ENCODE data around the gene ETV1.

The ETV1 gene

DNA sequence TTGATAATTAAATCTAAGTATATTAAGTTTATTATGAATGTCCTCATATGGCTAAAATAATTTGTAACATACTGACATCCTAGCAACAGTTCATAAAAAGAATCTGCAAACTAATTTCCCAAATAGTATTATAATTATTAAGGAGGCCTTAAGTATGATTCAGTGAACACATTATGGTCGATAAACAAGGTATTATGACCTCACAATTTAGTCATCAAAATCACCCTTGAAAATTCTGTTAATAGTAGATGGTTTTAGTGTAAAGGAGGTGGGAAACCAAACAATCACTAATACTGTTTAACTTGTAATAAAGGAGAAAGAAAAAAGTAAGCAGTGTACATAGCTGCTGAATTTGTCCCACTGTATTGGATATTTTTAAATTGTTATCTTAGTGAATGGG is 2.1 kb downstream of the ETV1 start:
- Histone ChIP-seq H3K27ac (ENCODE audit: low read depth, low read length) (no peak overlapping the region), H3K4me1 (ENCODE audit: control insufficient read depth in 1 of 2, insufficient read depth in 2 of 2, low read length in 2 of 2) (peaks cover 7 to 30% of the 10 kb centered on the region in 2 donors)

DNA sequence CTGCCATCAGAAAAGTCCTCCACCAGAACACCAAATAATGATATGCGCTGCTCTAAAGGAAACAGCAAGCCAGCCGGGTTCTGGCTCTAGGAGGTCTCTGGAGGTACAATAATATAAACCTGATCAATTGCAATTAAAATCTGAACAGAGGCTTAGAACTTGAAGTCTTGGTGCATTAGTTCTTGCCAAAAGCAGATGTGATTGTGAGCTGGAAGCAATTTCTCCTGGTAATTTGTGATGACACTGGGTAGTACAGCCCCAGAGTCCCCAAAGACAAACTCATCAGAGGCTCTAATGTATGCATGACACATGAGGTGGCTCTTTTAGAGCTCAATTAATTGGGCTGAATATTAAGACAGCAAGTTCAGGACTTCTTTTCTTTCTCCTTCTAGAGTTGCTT is 3.3 kb downstream of the ETV1 start:
- no peaks in the 10 kb centered on the region for H3K9me3 ChIP-seq (ENCODE audit: control insufficient read depth in 1 of 2, low read length in 2 of 2)
- no peaks in the 10 kb centered on the region for H3K27me3 ChIP-seq (ENCODE audit: control insufficient read depth in 1 of 2, insufficient read depth in 2 of 2, low read length in 2 of 2)
- no peaks in the 10 kb centered on the region for H3K36me3 ChIP-seq (ENCODE audit: control insufficient read depth in 1 of 2, insufficient read depth in 2 of 2, low read length in 2 of 2)
- no peak overlapping the region for H3K27ac ChIP-seq (ENCODE audit: low read depth, low read length)
- peaks cover 9 to 22% of the 10 kb centered on the region in 2 donors for H3K4me1 ChIP-seq (ENCODE audit: control insufficient read depth in 1 of 2, insufficient read depth in 2 of 2, low read length in 2 of 2)
- H3K4me3 ChIP-seq (ENCODE audit: low read depth in 1 of 2, low read length in 2 of 2), result no peak overlapping the region
- no peak overlapping the region for H3K9ac ChIP-seq (ENCODE audit: low read depth in 1 of 2, low read length in 2 of 2)

More for the DNA sequence above, 2.1 kb downstream of the ETV1 start:
- H3K4me3 ChIP-seq (ENCODE audit: low read depth in 1 of 2, low read length in 2 of 2), result no peak overlapping the region
- H3K9ac ChIP-seq (ENCODE audit: low read depth in 1 of 2, low read length in 2 of 2), result no peak overlapping the region
- no peaks in the 10 kb centered on the region for H3K36me3 ChIP-seq (ENCODE audit: control insufficient read depth in 1 of 2, insufficient read depth in 2 of 2, low read length in 2 of 2)
- H3K9me3 ChIP-seq (ENCODE audit: control insufficient read depth in 1 of 2, low read length in 2 of 2), result no peaks in the 10 kb centered on the region
- H3K27me3 ChIP-seq (ENCODE audit: control insufficient read depth in 1 of 2, insufficient read depth in 2 of 2, low read length in 2 of 2), result peaks cover 0 to 4% of the 10 kb centered on the region in 2 donors

DNA sequence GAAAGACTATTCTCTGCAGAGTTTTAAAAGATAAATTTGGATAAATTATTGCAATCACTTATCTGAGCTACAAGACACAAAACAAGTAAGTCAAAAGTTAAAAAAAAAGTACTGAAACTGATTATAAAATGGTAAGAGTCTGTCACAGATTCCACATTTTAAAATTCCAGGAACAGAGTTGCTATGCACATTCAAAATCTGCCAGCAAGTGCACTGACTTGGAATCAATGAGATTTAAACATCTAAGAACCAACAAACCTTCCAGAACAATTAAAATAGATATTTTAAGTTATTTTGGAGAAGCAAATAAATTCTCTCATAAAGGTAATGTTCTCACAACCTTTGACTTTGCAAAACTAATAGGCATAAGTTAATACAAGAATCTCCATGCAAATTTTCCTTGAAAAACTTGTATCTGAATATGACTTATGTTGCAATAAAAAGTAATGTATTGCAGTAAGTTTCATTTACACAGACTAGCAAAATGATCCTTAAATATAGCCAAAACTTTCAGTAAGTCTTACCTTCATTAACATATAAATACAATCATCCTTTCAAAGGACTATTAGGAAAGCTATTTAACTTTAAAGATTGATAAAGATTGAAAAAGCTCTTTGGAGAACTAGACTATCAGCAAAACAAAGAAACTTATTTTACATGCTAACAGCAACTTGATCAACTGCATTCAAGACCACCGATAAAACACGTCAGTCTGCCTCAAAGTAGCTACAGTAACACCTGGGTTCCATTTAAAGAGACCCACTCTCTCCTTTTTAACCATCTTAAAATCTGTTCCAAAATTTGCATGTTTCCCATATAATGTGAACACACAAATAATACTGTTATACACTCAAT is 4.4 kb downstream of the ETV1 start:
- no peaks in the 10 kb centered on the region for H3K9me3 ChIP-seq (ENCODE audit: control insufficient read depth in 1 of 2, low read length in 2 of 2)
- H3K9ac ChIP-seq (ENCODE audit: low read depth in 1 of 2, low read length in 2 of 2), result no peak overlapping the region
- H3K4me3 ChIP-seq (ENCODE audit: low read depth in 1 of 2, low read length in 2 of 2), result no peak overlapping the region
- no peak overlapping the region for H3K27ac ChIP-seq (ENCODE audit: low read depth, low read length)
- H3K36me3 ChIP-seq (ENCODE audit: control insufficient read depth in 1 of 2, insufficient read depth in 2 of 2, low read length in 2 of 2), result no peaks in the 10 kb centered on the region
- H3K4me1 ChIP-seq (ENCODE audit: control insufficient read depth in 1 of 2, insufficient read depth in 2 of 2, low read length in 2 of 2), result peaks cover 16 to 20% of the 10 kb centered on the region in 2 donors
- no peaks in the 10 kb centered on the region for H3K27me3 ChIP-seq (ENCODE audit: control insufficient read depth in 1 of 2, insufficient read depth in 2 of 2, low read length in 2 of 2)

DNA sequence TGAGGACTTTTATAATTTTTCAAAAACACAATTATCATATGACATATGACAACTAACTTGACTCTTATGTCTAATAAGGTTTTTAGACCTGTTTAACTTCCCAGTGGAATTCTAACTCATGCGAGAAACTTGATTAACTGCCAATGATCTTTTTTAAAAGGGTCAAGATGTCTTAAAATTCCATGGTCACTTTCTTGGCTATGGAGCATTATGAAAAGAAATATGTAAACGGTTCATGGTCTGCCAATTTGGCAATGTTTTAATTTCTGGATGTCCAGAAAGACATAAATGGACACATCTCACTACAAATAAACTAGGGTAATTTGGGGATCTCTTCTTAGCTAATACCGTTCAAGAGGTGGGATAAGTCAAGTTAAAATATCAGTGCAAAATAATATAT is 5.4 kb downstream of the ETV1 start:
- Histone ChIP-seq H3K27ac (ENCODE audit: low read depth, low read length) (no peak overlapping the region), H3K9me3 (ENCODE audit: control insufficient read depth in 1 of 2, low read length in 2 of 2) (no peaks in the 10 kb centered on the region), H3K36me3 (ENCODE audit: control insufficient read depth in 1 of 2, insufficient read depth in 2 of 2, low read length in 2 of 2) (no peaks in the 10 kb centered on the region), H3K4me1 (ENCODE audit: control insufficient read depth in 1 of 2, insufficient read depth in 2 of 2, low read length in 2 of 2) (peaks cover 7 to 19% of the 10 kb centered on the region in 2 donors), H3K27me3 (ENCODE audit: control insufficient read depth in 1 of 2, insufficient read depth in 2 of 2, low read length in 2 of 2) (no peaks in the 10 kb centered on the region), H3K9ac (ENCODE audit: low read depth in 1 of 2, low read length in 2 of 2) (no peak overlapping the region), H3K4me3 (ENCODE audit: low read depth in 1 of 2, low read length in 2 of 2) (no peak overlapping the region)

DNA sequence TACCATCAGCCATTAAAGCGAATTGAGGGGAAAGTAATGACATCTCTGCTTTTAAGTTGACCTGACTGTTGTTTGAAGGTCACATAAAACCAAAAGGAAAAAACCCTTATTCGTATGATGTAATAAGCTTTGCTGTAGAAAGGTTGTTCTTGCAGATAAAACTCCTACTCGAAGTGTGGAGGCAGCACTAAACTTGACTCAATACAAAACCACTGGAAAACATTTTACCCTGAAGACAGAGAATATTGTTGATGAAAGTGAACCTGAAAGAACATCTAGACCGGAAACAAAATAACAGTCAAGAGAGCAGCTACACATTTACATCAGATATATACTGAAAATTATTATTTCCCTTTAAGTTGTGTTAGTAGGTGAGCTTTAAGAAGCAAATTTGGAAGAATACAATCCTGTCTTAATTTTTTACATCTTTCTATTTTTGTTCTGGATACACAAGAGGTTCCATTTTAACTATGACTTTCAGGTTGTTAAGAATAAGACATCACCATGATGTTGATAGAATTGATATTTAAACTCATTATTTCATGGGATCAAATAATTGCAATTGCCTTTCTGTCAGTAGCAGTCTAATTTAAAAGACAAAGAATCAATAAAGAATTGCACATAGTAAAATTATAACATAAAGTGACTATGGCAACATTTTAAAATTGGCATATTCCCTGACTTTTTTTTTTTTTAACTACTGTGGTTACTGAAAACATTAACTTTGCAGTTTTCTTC is 6.4 kb downstream of the ETV1 start:
- no peaks in the 10 kb centered on the region for H3K27me3 ChIP-seq (ENCODE audit: control insufficient read depth in 1 of 2, insufficient read depth in 2 of 2, low read length in 2 of 2)
- peaks cover 4 to 13% of the 10 kb centered on the region in 2 donors for H3K4me1 ChIP-seq (ENCODE audit: control insufficient read depth in 1 of 2, insufficient read depth in 2 of 2, low read length in 2 of 2)
- no peak overlapping the region for H3K4me3 ChIP-seq (ENCODE audit: low read depth in 1 of 2, low read length in 2 of 2)
- H3K9me3 ChIP-seq (ENCODE audit: control insufficient read depth in 1 of 2, low read length in 2 of 2), result no peaks in the 10 kb centered on the region
- H3K9ac ChIP-seq (ENCODE audit: low read depth in 1 of 2, low read length in 2 of 2), result no peak overlapping the region
- H3K36me3 ChIP-seq (ENCODE audit: control insufficient read depth in 1 of 2, insufficient read depth in 2 of 2, low read length in 2 of 2), result no peaks in the 10 kb centered on the region
- H3K27ac ChIP-seq (ENCODE audit: low read depth, low read length), result no peak overlapping the region

DNA sequence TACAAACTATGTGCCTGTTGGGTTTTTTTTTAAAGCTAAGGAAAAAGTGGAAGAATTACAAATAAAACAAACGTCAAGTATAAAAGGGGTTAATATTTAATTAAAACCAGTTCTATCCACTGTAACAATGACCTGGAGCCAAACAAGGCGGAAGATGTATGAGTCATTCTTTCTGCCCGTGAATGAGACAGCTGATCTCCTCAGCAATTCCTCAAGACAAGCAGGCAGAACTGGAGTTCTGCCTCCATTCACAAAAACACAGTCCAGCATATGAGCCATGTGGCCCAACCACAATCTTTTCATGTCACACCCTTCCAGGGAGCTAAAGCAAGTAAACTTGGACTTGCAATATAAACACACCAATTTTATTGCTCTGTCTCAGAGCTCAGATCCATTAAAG is 8.4 kb downstream of the ETV1 start:
- no peaks in the 10 kb centered on the region for H3K27me3 ChIP-seq (ENCODE audit: control insufficient read depth in 1 of 2, insufficient read depth in 2 of 2, low read length in 2 of 2)
- no peak overlapping the region for H3K4me3 ChIP-seq (ENCODE audit: low read depth in 1 of 2, low read length in 2 of 2)
- peaks cover 4 to 13% of the 10 kb centered on the region in 2 donors for H3K4me1 ChIP-seq (ENCODE audit: control insufficient read depth in 1 of 2, insufficient read depth in 2 of 2, low read length in 2 of 2)
- no peaks in the 10 kb centered on the region for H3K36me3 ChIP-seq (ENCODE audit: control insufficient read depth in 1 of 2, insufficient read depth in 2 of 2, low read length in 2 of 2)
- no peak overlapping the region for H3K9ac ChIP-seq (ENCODE audit: low read depth in 1 of 2, low read length in 2 of 2)
- H3K9me3 ChIP-seq (ENCODE audit: control insufficient read depth in 1 of 2, low read length in 2 of 2), result no peaks in the 10 kb centered on the region
- no peak overlapping the region for H3K27ac ChIP-seq (ENCODE audit: low read depth, low read length)

DNA sequence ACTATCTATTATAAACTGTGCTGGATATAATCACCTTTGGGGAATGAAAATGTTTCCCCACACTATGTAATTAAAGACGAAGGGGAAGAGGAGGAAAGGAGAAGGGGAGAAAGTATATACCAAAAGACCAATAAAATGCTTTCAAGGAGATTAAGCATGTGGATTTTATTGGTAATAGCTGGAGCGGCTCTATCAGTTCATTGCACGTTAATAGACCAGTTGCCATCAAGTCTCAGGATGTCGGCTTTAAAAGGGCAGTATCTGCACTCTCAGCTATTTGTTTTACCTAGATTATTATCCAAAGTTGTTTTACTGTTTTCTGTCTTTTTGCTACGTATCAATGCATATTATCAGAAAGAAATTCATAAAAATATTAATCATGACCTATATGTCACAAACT is 9.0 kb downstream of the ETV1 start:
- Histone ChIP-seq H3K4me3 (ENCODE audit: low read depth in 1 of 2, low read length in 2 of 2) (no peak overlapping the region), H3K9ac (ENCODE audit: low read depth in 1 of 2, low read length in 2 of 2) (no peak overlapping the region), H3K4me1 (ENCODE audit: control insufficient read depth in 1 of 2, insufficient read depth in 2 of 2, low read length in 2 of 2) (peaks cover 4 to 13% of the 10 kb centered on the region in 2 donors), H3K9me3 (ENCODE audit: control insufficient read depth in 1 of 2, low read length in 2 of 2) (no peaks in the 10 kb centered on the region), H3K36me3 (ENCODE audit: control insufficient read depth in 1 of 2, insufficient read depth in 2 of 2, low read length in 2 of 2) (no peaks in the 10 kb centered on the region), H3K27me3 (ENCODE audit: control insufficient read depth in 1 of 2, insufficient read depth in 2 of 2, low read length in 2 of 2) (no peaks in the 10 kb centered on the region), H3K27ac (ENCODE audit: low read depth, low read length) (no peak overlapping the region)

DNA sequence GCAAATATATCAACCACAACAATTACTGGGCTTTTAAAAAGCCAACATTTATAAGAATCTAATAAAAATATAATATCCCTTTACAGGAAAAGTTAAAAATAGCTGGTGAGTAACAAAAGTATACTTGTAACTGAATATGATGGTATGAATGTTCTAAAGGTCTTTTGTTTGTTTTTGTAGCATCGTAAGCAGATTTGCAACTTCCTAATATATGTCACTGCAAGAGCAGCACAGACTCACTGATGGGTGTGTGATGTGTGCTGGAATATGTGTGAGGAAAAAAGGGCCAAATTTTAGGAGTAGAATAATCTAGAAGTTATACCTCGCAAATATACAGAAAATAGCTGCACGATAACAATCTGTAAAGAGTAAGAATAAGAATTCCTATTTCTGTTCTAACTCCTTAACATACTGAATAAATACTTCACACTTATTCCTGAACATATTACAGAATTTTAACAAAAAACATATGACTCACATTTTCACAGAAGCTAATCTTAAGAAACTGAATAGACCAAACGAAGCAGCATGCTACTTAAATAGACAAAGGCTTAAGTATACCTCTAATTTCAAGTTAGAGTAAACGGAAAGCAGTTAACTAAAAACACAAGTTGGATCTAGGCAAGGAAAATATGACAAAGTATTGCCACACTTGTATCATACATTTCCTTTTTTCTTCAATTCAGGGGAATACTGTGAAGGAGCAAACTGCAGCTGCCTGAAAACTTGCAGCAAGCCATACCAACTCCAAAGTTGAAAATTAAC is 9.6 kb downstream of the ETV1 start:
- Histone ChIP-seq H3K9ac (ENCODE audit: low read depth in 1 of 2, low read length in 2 of 2) (no peak overlapping the region), H3K9me3 (ENCODE audit: control insufficient read depth in 1 of 2, low read length in 2 of 2) (no peaks in the 10 kb centered on the region), H3K27me3 (ENCODE audit: control insufficient read depth in 1 of 2, insufficient read depth in 2 of 2, low read length in 2 of 2) (no peaks in the 10 kb centered on the region), H3K4me3 (ENCODE audit: low read depth in 1 of 2, low read length in 2 of 2) (no peak overlapping the region), H3K4me1 (ENCODE audit: control insufficient read depth in 1 of 2, insufficient read depth in 2 of 2, low read length in 2 of 2) (peaks cover 4 to 13% of the 10 kb centered on the region in 2 donors), H3K27ac (ENCODE audit: low read depth, low read length) (no peak overlapping the region), H3K36me3 (ENCODE audit: control insufficient read depth in 1 of 2, insufficient read depth in 2 of 2, low read length in 2 of 2) (no peaks in the 10 kb centered on the region)

DNA sequence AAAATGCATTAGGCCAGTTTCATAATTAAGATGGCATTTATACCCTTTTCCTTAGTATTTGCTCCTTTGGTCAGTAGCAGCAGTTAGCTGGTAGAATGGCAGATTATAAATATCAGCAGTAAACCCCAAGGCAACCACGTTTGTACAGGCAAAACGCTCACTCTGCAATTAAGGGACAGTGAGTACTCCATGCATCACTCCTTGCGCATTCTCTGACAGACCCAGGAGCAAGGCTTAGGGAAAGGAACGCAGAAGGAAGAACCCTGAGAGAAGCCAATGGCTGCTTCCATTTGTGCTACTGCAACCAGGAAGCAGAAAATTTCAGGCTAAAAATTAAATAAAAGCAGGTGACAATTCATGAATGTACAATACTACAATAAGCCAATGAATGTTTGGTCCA is 12.9 kb downstream of the ETV1 start:
- Histone ChIP-seq H3K27me3 (ENCODE audit: control insufficient read depth in 1 of 2, insufficient read depth in 2 of 2, low read length in 2 of 2) (no peaks in the 10 kb centered on the region), H3K9me3 (ENCODE audit: control insufficient read depth in 1 of 2, low read length in 2 of 2) (no peaks in the 10 kb centered on the region), H3K27ac (ENCODE audit: low read depth, low read length) (no peak overlapping the region), H3K9ac (ENCODE audit: low read depth in 1 of 2, low read length in 2 of 2) (no peak overlapping the region), H3K36me3 (ENCODE audit: control insufficient read depth in 1 of 2, insufficient read depth in 2 of 2, low read length in 2 of 2) (no peaks in the 10 kb centered on the region), H3K4me3 (ENCODE audit: low read depth in 1 of 2, low read length in 2 of 2) (no peak overlapping the region), H3K4me1 (ENCODE audit: control insufficient read depth in 1 of 2, insufficient read depth in 2 of 2, low read length in 2 of 2) (peaks cover 4 to 13% of the 10 kb centered on the region in 2 donors)

DNA sequence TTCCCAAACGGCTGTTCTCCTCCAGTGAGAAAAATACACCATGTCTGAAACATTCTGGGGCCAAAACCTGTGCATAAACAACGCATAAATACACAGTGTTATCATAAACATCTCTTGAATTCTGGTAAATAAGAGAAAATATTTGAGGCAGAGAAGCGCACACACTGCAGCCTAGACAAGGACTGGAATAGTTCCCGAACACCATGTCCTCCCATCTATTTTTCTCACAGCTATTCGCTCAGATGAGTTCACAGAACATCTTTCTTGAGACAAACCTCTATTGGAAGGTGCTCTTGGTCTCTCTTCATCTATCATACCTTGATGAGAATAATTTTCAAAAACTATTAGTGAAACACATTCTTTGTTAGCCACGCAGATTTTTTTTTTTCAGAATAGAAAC is 24.4 kb downstream of the ETV1 start:
- Histone ChIP-seq H3K9ac (ENCODE audit: low read depth in 1 of 2, low read length in 2 of 2) (no peak overlapping the region), H3K27me3 (ENCODE audit: control insufficient read depth in 1 of 2, insufficient read depth in 2 of 2, low read length in 2 of 2) (no peaks in the 10 kb centered on the region), H3K9me3 (ENCODE audit: control insufficient read depth in 1 of 2, low read length in 2 of 2) (no peaks in the 10 kb centered on the region), H3K27ac (ENCODE audit: low read depth, low read length) (no peak overlapping the region), H3K4me1 (ENCODE audit: control insufficient read depth in 1 of 2, insufficient read depth in 2 of 2, low read length in 2 of 2) (no peaks in the 10 kb centered on the region), H3K4me3 (ENCODE audit: low read depth in 1 of 2, low read length in 2 of 2) (no peak overlapping the region), H3K36me3 (ENCODE audit: control insufficient read depth in 1 of 2, insufficient read depth in 2 of 2, low read length in 2 of 2) (no peaks in the 10 kb centered on the region)
